ENCODE data around the gene SLC16A6. TPM values are rescaled to one million over a fixed set of nuclear protein-coding genes. Genes with fewer than 3 reads are reported as not detected.
"Not testable (repeated sequence)": the region's sequence is repeated elsewhere in the genome, so short reads cannot be mapped to it uniquely, and the experiment has no call there.

SLC16A6 gene
- total RNA-seq, 4 donors from 2014 or later, result 0.13 to 1.8 (median 0.46) TPM

DNA sequence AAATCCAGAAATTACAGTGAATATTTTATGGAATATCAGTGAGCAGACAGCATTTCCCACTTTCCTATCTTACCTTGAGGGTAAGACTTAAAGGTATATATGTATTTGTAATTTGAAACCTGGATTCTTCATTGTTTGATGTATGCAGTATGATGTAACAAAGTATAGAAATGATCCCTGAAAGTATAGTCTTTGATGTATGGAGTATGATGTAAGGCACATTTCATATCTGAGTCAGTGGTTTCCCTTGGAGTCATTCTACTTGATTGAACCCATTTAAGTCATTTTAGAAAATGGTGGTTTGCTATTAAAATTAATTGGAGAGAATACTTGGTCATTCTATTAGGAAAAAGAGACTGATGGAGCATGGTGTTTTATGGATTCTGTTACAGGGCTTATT is 33.0 kb downstream of the SLC16A6 start:
- H3K36me3 ChIP-seq, result peaks cover 0 to 6% of the 10 kb centered on the region in 2 donors
- TF ChIP-seq POLR2A (IDR thresholded peaks at IDR 0.05), result no peak
- TF ChIP-seq, protein P1, sequence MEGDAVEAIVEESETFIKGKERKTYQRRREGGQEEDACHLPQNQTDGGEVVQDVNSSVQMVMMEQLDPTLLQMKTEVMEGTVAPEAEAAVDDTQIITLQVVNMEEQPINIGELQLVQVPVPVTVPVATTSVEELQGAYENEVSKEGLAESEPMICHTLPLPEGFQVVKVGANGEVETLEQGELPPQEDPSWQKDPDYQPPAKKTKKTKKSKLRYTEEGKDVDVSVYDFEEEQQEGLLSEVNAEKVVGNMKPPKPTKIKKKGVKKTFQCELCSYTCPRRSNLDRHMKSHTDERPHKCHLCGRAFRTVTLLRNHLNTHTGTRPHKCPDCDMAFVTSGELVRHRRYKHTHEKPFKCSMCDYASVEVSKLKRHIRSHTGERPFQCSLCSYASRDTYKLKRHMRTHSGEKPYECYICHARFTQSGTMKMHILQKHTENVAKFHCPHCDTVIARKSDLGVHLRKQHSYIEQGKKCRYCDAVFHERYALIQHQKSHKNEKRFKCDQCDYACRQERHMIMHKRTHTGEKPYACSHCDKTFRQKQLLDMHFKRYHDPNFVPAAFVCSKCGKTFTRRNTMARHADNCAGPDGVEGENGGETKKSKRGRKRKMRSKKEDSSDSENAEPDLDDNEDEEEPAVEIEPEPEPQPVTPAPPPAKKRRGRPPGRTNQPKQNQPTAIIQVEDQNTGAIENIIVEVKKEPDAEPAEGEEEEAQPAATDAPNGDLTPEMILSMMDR (IDR thresholded peaks at IDR 0.05), result no peak

DNA sequence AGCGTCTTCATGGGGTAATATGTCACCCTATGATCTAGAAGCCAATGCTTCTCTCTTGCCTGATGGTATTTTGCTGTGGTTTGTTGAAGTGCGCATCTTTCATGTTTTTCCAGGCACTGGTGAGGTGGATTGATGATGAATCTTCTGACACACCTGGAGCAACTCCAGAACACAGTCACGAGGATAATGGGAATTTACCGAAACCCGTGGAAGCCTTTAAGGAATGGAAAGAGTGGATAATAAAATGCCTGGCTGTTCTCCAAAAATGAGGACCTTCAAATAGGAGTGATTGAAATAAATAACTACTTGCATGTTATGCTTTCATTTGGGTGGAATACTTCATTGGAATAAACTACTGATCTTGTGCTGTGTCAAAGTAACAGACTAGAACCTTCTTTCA is 34.2 kb downstream of the SLC16A6 start:
- H3K9me3 ChIP-seq; H3K27me3 ChIP-seq; intact Hi-C loops (cut with DNase I); H3K27ac ChIP-seq; DNase-seq; H3K4me3 ChIP-seq (replicated peaks in 1 of 3); H3K36me3 ChIP-seq: not testable (repeated sequence)
- H3K4me1 ChIP-seq, result peaks cover 9 to 11% of the 10 kb centered on the region in 2 donors
- 88 to 94% methylated on average over 5 of the region's 5 CpGs for WGBS, 2 donors

More for the DNA sequence above, 33.0 kb downstream of the SLC16A6 start:
- peaks cover 9 to 11% of the 10 kb centered on the region in 2 donors for H3K4me1 ChIP-seq
- H3K27me3 ChIP-seq, result no peaks in the 10 kb centered on the region
- H3K4me3 ChIP-seq (replicated peaks in 1 of 3), result no peak overlapping the region
- H3K9me3 ChIP-seq, result no peaks in the 10 kb centered on the region
- peak overlapping the region in 1 of 3 donors; percentile 96 for H3K27ac ChIP-seq
- intact Hi-C loops (cut with DNase I), result no loop called here
- no peak for DNase-seq

DNA sequence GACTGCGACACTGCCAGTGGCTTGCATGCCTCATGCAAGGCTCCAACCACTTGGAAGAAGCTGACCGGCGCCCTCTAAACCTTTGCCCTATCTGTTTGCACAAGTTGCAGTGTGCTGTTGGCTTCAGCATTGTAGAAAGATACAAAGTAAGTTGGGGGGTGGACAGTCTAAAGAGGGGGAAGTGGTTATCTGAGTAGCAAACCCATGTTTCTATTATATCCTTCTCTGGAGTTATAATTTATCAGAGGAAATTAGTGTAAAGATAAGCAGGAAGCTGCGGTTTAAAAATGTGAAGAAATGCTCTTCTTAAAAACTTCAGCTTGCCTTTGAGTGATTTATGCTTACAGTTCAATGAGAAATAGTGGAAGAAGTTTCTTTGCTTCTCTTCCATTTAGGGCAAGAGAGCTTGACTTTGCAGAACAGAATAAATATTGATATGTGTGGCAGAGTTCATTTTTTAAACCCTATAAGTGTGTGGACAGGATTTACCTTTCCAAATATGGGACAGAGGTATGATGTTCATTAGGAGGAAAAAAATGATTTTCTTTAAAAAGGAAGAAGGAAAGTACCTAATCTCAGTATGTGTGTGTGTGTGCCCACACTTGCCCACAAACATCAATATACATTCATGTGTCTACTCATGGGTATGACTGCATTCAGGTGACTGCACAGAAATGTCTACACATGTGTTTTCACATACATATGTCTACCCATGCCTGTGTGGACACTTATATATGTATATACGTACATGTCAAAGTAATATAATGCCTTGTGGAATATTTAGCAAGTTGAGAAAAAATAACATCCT is 35.0 kb downstream of the SLC16A6 start:
- intact Hi-C loops (cut with DNase I), result no loop called here
- Histone ChIP-seq H3K4me3 (replicated peaks in 1 of 3) (no peak overlapping the region), H3K27ac (no peak overlapping the region), H3K36me3 (peaks cover 3 to 6% of the 10 kb centered on the region in 2 donors), H3K27me3 (no peaks in the 10 kb centered on the region), H3K9me3 (no peaks in the 10 kb centered on the region), H3K4me1 (peaks cover 9 to 11% of the 10 kb centered on the region in 2 donors)
- no peak for DNase-seq
- 85 to 93% methylated on average over 5 of the region's 5 CpGs for WGBS, 2 donors
- TF ChIP-seq, protein P1 (IDR thresholded peaks at IDR 0.05), result no peak
- TF ChIP-seq POLR2A (IDR thresholded peaks at IDR 0.05), result no peak

DNA sequence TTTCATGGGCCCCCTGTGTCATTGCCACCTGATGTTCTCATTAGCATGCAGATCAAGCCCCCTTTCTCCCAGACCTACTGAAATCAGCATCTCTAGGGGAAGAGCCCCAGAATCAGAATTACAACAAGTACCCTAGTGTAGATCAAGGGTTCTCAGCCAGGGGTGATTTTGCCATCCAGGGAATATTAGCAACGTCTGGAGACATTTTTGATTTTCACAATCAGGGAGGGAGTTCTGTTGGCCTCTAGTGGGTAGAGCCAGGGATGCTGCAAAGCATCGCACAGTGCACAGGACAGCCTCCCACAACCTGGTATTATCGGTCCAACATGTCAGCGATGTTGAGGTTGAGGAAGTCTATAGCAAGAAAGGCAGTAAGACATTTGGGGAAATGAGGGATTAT is 35.8 kb downstream of the SLC16A6 start:
- no peaks in the 10 kb centered on the region for H3K27me3 ChIP-seq
- no peak overlapping the region for H3K27ac ChIP-seq
- peaks cover 1 to 11% of the 10 kb centered on the region in 2 donors for H3K4me1 ChIP-seq
- WGBS, 2 donors, result 80 to 89% methylated on average over 4 of the region's 4 CpGs
- TF ChIP-seq, protein P1 (IDR thresholded peaks at IDR 0.05), result no peak
- no peak for TF ChIP-seq POLR2A (IDR thresholded peaks at IDR 0.05)
- intact Hi-C loops (cut with DNase I), result no loop called here
- peaks cover 3 to 6% of the 10 kb centered on the region in 2 donors for H3K36me3 ChIP-seq
- H3K9me3 ChIP-seq, result no peaks in the 10 kb centered on the region
- H3K4me3 ChIP-seq (replicated peaks in 1 of 3), result no peak overlapping the region
- no peak for DNase-seq

DNA sequence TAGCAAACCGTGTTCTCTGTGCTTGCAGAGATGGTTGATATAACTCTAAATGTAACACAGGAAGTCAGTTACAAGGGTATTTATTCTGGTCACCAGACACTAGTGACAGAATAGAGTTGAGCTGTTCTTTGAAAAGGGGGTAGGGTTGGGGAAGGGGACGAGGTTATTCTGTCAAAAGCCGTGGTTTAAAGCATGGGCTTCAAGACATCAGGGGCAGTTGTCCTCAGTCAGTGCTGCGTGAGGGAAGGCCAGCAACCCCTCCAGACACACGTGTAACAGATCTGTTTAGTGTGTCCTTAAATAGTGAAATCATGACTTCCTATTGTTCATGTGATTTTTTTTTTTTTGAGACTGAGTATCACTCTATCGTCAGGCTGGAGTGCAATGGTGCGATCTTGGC is 37.5 kb downstream of the SLC16A6 start:
- H3K4me1 ChIP-seq; DNase-seq; H3K27ac ChIP-seq; H3K27me3 ChIP-seq; H3K9me3 ChIP-seq; intact Hi-C loops (cut with DNase I); H3K36me3 ChIP-seq; H3K4me3 ChIP-seq (replicated peaks in 1 of 3): not testable (repeated sequence)
- WGBS, 2 donors, result 88 to 89% methylated on average over 7 of the region's 7 CpGs

DNA sequence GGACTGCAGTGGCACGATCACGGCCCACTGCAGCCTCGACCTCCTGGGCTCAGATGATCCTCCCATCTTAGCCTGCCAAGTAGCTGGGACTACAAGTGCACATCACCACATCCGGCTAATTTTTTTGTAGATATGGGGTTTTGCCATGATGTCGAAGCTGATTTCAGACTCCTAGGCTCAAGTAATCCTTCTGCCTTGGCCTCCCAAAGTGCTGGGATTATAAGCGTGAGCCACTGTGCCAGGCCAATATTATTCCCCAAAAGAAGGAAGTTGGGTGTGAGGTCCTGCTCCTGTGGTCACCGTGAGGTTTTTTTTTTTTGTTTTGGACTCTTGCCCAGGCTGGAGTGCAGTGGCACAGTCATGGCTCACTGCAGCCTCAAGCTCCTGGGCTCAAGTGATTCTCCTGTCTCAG is 41.6 kb downstream of the SLC16A6 start:
- Histone ChIP-seq H3K27ac (peak overlapping the region in 1 of 3 donors; percentile 98), H3K4me3 (replicated peaks in 1 of 3) (no peak overlapping the region), H3K27me3 (no peaks in the 10 kb centered on the region), H3K36me3 (peaks cover 3 to 4% of the 10 kb centered on the region in 2 donors), H3K9me3 (no peaks in the 10 kb centered on the region), H3K4me1 (peaks cover 8 to 11% of the 10 kb centered on the region in 2 donors)
- WGBS, 2 donors, result 71 to 72% methylated on average over 7 of the region's 7 CpGs
- DNase-seq, result no peak
- no peak for TF ChIP-seq POLR2A (IDR thresholded peaks at IDR 0.05)
- TF ChIP-seq, protein P1 (IDR thresholded peaks at IDR 0.05), result no peak
- intact Hi-C loops (cut with DNase I), result no loop called here
